ENCODE measurements around the gene MEMO1. TPM values are rescaled to one million over a fixed set of nuclear protein-coding genes. Genes with fewer than 3 reads are reported as not detected.

Gene MEMO1
- total and polyA plus RNA-seq, 9 of the 15 experiments (the other 6 are each of a cell fraction or from before 2014, with no cell fraction given): 22.1 to 87.7 (median 61.2) TPM

DNA sequence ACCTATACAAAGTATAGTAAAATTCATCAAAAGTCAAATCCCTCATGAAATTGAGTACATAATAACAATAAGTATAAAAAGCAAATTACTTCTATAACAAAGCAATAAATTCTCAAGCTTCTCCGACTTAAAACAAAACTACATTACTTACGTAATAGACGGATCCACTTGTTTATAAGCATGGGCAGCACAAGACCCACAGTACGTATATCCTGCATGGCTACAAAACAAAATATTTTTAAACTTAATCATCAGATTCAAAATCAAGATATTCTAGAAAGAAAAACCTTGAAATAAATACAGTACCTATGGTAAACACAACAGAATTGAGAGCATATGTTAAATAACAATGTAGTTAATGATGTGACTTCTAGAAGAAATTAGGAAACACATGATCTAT, 78.9 kb downstream of the MEMO1 start:
- no peaks in the 10 kb centered on the region for H3K9me3 ChIP-seq (replicated peaks; ENCODE audit: control insufficient read depth, insufficient read depth, low read depth, low read length)
- H3K4me2 ChIP-seq (ENCODE audit: insufficient read depth, low read length): no peak overlapping the region
- BruUV-seq (replicated peaks): no TSS peak
- WGBS (ENCODE audit: insufficient coverage, low coverage, missing lambda C conversion rate): 94% methylated on average over 4 of the region's 4 CpGs
- no peak overlapping the region for H2AFZ ChIP-seq (ENCODE audit: low read depth, low read length)
- intact Hi-C loops (cut with micrococcal nuclease) (no loop called here), in situ Hi-C loops (cut with MboI) (no loop called here)
- H3K79me2 ChIP-seq (ENCODE audit: control insufficient read depth, insufficient read depth, low read length): peaks cover 43% of the 10 kb centered on the region
- H3K27me3 ChIP-seq (ENCODE audit: control insufficient read depth in 2 of 2, insufficient read depth in 2 of 2, low read length in 2 of 2): no peaks in the 10 kb centered on the region
- FAIRE-seq (no peak), ATAC-seq (no peak), DNase-seq (ENCODE audit: extremely low read depth in 1 of 4, low spot score in 3 of 4) (no peak)
- no peaks in the 10 kb centered on the region for H4K20me1 ChIP-seq (replicated peaks; ENCODE audit: control insufficient read depth, insufficient read depth, low read length)
- no peak overlapping the region for H3K27ac ChIP-seq (ENCODE audit: extremely low read depth, low read depth, low read length)
- ChIA-PET CTCF (ENCODE audit: low intra/inter-chr PET ratio) (no interaction called here), POLR2A (interaction anchor here (1.5 kb wide), 2 partner anchors 8 to 10 kb away, joined by 4 to 7 read pairs; no protein-coding TSS in a partner anchor)
- no peak for TF ChIP-seq GTF2F1 (IDR thresholded peaks at IDR 0.05; ENCODE audit: low read depth, low read length)
- TF ChIP-seq CBFA2T2 (conservative IDR thresholded peaks at IDR 0.05): no peak
- H3K9me1 ChIP-seq (ENCODE audit: control insufficient read depth, insufficient read depth, low read length): no peaks in the 10 kb centered on the region
- H3K36me3 ChIP-seq (ENCODE audit: control insufficient read depth, insufficient read depth, low read length): peaks cover 11% of the 10 kb centered on the region; the same call in 2 of the 3 replicates
- no peaks in the 10 kb centered on the region for H3K4me1 ChIP-seq (replicated peaks in 1 of 2; ENCODE audit: control insufficient read depth in 2 of 2, insufficient read depth in 2 of 2, low read length in 2 of 2)
- no peak overlapping the region for H3K9ac ChIP-seq (ENCODE audit: insufficient read depth in 1 of 2, low read depth in 2 of 2, low read length in 2 of 2)
- no peak overlapping the region for H3K4me3 ChIP-seq

- Histone ChIP-seq H4K20me1 (replicated peaks; ENCODE audit: control insufficient read depth, insufficient read depth, low read length) (no peaks in the 10 kb centered on the region), H3K4me2 (ENCODE audit: insufficient read depth, low read length) (no peak overlapping the region), H3K4me1 (replicated peaks in 1 of 2; ENCODE audit: control insufficient read depth in 2 of 2, insufficient read depth in 2 of 2, low read length in 2 of 2) (peaks cover 0 to 3% of the 10 kb centered on the region in 2 experiments; a peak in 1 of 5 replicates), H3K27ac (ENCODE audit: extremely low read depth, low read depth, low read length) (no peak overlapping the region), H3K9ac (ENCODE audit: insufficient read depth in 1 of 2, low read depth in 2 of 2, low read length in 2 of 2) (no peak overlapping the region), H3K79me2 (ENCODE audit: control insufficient read depth, insufficient read depth, low read length) (no peaks in the 10 kb centered on the region), H3K27me3 (ENCODE audit: control insufficient read depth in 2 of 2, insufficient read depth in 2 of 2, low read length in 2 of 2) (no peaks in the 10 kb centered on the region), H3K4me3 (no peak overlapping the region), H3K9me1 (ENCODE audit: control insufficient read depth, insufficient read depth, low read length) (no peaks in the 10 kb centered on the region), H2AFZ (ENCODE audit: low read depth, low read length) (no peak overlapping the region), H3K36me3 (ENCODE audit: control insufficient read depth, insufficient read depth, low read length) (peaks cover 5% of the 10 kb centered on the region; the same call in 1 of the 3 replicates), H3K9me3 (replicated peaks; ENCODE audit: control insufficient read depth, insufficient read depth, low read depth, low read length) (no peaks in the 10 kb centered on the region)
- WGBS (ENCODE audit: insufficient coverage, low coverage, missing lambda C conversion rate): 95% methylated on average over 2 of the region's 2 CpGs
- POLR2A ChIA-PET: no interaction called here
- CTCF ChIA-PET (ENCODE audit: low intra/inter-chr PET ratio): no interaction called here
- intact Hi-C loops (cut with micrococcal nuclease): no loop called here
- ATAC-seq: no peak
- no peak for TF ChIP-seq GATA2 (CRISPR knock-in tag; IDR thresholded peaks at IDR 0.05)
- no peak for TF ChIP-seq ARID4B (CRISPR knock-in tag; IDR thresholded peaks at IDR 0.05)
- TF ChIP-seq ETV6 (IDR thresholded peaks at IDR 0.05; ENCODE audit: borderline replicate concordance in 1 of 2, low read depth in 2 of 2, low read length in 1 of 2): no peak
- TF ChIP-seq ETV6 (CRISPR knock-in tag; IDR thresholded peaks at IDR 0.05; ENCODE audit: borderline replicate concordance): no peak
- no peak for TF ChIP-seq ZNF511 (CRISPR knock-in tag; IDR thresholded peaks at IDR 0.05)
- in situ Hi-C loops (cut with MboI): no loop called here
- no TSS peak for BruUV-seq (replicated peaks)
- FAIRE-seq: no peak
- no peak for DNase-seq (ENCODE audit: extremely low read depth in 1 of 4, low spot score in 3 of 4)
Measured at GRCh38 chr2:31925517-31925916, 85.3 kb downstream of the MEMO1 start.
